Measurements from ENCODE around the gene ZNF384. TPM values are rescaled to one million over a fixed set of nuclear protein-coding genes. Genes with fewer than 3 reads are reported as not detected.
A peak's percentile ranks its signal among the peaks of the same experiment; 100 is the strongest.

The ZNF384 gene
- total RNA-seq, 1 experiment from 2014 or later: 68.5 TPM

DNA sequence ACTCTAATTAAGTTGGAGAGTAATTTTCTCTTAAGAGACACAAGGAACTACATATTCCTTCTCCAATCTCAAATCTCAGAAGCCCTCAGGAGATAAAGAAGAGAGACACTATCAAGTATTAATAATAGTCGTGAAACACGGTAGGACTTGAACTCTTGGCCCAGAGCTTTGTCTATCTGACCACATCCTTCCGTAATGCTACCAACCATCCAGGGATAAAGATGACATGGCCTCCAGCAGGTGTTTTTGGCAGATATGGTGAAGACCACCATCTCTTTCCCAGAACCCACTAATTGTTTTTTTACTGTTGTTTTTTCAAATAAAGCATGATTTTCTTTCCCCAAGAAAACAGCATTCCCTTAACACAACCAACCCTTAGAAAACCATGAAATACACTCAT, 3.4 kb downstream of the ZNF384 start:
- Mint-ChIP-seq H3K36me3 (ENCODE audit: insufficient read depth, unreplicated experiment) (peaks cover 57% of the 10 kb centered on the region), H3K27me3 (ENCODE audit: unreplicated experiment) (no peaks in the 10 kb centered on the region), H3K9me3 (ENCODE audit: low read depth, unreplicated experiment) (no peaks in the 10 kb centered on the region), H3K27ac (ENCODE audit: unreplicated experiment) (no peak overlapping the region), H3K4me3 (ENCODE audit: low read depth, unreplicated experiment) (no peak overlapping the region), H3K4me1 (ENCODE audit: low read depth, unreplicated experiment) (peaks cover 25% of the 10 kb centered on the region)
- CTCF ChIA-PET: no interaction called here
- intact Hi-C loops (cut with micrococcal nuclease; ENCODE audit: unreplicated experiment): no loop called here
- no peak for DNase-seq
- TF ChIP-seq, protein P1, sequence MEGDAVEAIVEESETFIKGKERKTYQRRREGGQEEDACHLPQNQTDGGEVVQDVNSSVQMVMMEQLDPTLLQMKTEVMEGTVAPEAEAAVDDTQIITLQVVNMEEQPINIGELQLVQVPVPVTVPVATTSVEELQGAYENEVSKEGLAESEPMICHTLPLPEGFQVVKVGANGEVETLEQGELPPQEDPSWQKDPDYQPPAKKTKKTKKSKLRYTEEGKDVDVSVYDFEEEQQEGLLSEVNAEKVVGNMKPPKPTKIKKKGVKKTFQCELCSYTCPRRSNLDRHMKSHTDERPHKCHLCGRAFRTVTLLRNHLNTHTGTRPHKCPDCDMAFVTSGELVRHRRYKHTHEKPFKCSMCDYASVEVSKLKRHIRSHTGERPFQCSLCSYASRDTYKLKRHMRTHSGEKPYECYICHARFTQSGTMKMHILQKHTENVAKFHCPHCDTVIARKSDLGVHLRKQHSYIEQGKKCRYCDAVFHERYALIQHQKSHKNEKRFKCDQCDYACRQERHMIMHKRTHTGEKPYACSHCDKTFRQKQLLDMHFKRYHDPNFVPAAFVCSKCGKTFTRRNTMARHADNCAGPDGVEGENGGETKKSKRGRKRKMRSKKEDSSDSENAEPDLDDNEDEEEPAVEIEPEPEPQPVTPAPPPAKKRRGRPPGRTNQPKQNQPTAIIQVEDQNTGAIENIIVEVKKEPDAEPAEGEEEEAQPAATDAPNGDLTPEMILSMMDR (IDR thresholded peaks at IDR 0.05; ENCODE audit: unreplicated experiment): no peak
- BruUV-seq (replicated peaks): no TSS peak

DNA sequence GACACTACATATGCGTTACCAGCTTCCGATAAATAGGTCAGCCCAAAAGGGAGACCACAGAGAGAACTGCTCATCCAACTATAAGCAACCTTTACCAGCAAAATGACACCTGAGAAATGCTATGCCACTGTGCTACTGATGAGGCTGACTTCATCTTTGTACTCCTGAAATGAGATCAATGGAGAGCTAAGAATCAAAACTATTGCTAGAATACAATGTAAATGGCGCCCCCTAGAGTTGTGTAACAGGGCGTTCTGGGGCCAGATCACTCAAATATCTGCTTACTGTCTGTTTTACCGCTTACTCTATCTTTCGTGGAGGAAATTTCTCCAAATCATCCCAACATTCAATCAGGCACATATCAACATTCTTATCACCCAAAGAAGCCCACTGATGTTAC, 4.6 kb downstream of the ZNF384 start:
- Mint-ChIP-seq H3K4me1 (ENCODE audit: low read depth, unreplicated experiment) (peaks cover 25% of the 10 kb centered on the region), H3K4me3 (ENCODE audit: low read depth, unreplicated experiment) (no peak overlapping the region), H3K27ac (ENCODE audit: unreplicated experiment) (no peak overlapping the region), H3K27me3 (ENCODE audit: unreplicated experiment) (no peaks in the 10 kb centered on the region), H3K9me3 (ENCODE audit: low read depth, unreplicated experiment) (no peaks in the 10 kb centered on the region), H3K36me3 (ENCODE audit: insufficient read depth, unreplicated experiment) (peaks cover 54% of the 10 kb centered on the region)
- intact Hi-C loops (cut with micrococcal nuclease; ENCODE audit: unreplicated experiment): no loop called here
- TF ChIP-seq, protein P1 (IDR thresholded peaks at IDR 0.05; ENCODE audit: unreplicated experiment): no peak
- no TSS peak for BruUV-seq (replicated peaks)
- CTCF ChIA-PET: interaction anchor here (0.6 to 1.4 kb wide), 4 partner anchors 21 to 120 kb away, joined by 3 to 4 read pairs (median 3); no protein-coding TSS in a partner anchor
- peak; percentile 23 for DNase-seq

DNA sequence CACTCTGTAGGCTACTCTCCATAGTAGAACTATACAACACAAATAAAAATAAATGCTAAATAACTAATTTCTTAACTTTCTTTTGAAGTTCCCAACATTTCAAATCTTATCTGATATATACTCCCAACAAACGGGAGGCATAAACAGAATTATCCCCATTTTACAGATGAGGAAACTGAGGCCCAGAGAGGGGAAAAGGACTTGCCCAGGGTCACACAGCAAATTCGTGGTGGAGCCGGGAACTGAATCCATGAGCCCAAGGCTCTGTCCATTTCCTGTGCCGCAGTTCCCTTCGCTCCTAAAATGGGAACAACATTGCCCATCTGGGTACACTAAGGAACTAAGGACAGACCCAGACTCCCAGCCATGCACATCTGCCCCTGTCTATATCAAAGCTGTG, 12.2 kb downstream of the ZNF384 start:
- intact Hi-C loops (cut with micrococcal nuclease; ENCODE audit: unreplicated experiment): no loop called here
- peaks cover 67% of the 10 kb centered on the region for H3K36me3 Mint-ChIP-seq (ENCODE audit: insufficient read depth, unreplicated experiment)
- no peak overlapping the region for H3K27ac Mint-ChIP-seq (ENCODE audit: unreplicated experiment)
- CTCF ChIA-PET: no interaction called here
- no peaks in the 10 kb centered on the region for H3K27me3 Mint-ChIP-seq (ENCODE audit: unreplicated experiment)
- DNase-seq: no peak
- no peaks in the 10 kb centered on the region for H3K9me3 Mint-ChIP-seq (ENCODE audit: low read depth, unreplicated experiment)
- no peak overlapping the region for H3K4me3 Mint-ChIP-seq (ENCODE audit: low read depth, unreplicated experiment)
- BruUV-seq (replicated peaks): no TSS peak
- H3K4me1 Mint-ChIP-seq (ENCODE audit: low read depth, unreplicated experiment): no peaks in the 10 kb centered on the region
- TF ChIP-seq, protein P1 (IDR thresholded peaks at IDR 0.05; ENCODE audit: unreplicated experiment): no peak

DNA sequence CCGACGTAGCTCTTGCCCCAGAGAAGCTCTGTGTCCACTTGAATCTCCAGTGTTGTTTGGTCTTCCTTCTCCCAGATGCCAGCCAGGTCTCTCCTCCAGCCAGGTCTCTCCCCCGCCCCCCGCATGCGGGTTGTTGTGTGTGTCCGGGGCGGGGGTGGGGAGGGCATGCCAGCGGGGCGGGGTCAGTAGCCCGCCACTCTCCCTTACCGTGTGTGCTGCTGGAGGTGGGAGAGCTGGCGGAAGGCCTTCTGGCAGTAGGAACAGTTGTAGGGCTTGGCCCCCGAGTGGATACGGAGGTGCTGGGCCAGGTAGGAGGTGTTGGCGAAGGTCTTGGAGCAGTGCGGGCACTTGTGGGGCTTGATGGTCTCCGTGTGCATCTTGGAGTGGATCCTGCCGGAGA, 17.0 kb downstream of the ZNF384 start:
- CTCF ChIA-PET: no interaction called here
- no peak for DNase-seq
- no peak overlapping the region for H3K4me3 Mint-ChIP-seq (ENCODE audit: low read depth, unreplicated experiment)
- no peaks in the 10 kb centered on the region for H3K9me3 Mint-ChIP-seq (ENCODE audit: low read depth, unreplicated experiment)
- no peaks in the 10 kb centered on the region for H3K27me3 Mint-ChIP-seq (ENCODE audit: unreplicated experiment)
- no peak overlapping the region for H3K27ac Mint-ChIP-seq (ENCODE audit: unreplicated experiment)
- peaks cover 78% of the 10 kb centered on the region for H3K36me3 Mint-ChIP-seq (ENCODE audit: insufficient read depth, unreplicated experiment)
- H3K4me1 Mint-ChIP-seq (ENCODE audit: low read depth, unreplicated experiment): no peaks in the 10 kb centered on the region
- TF ChIP-seq, protein P1 (IDR thresholded peaks at IDR 0.05; ENCODE audit: unreplicated experiment): no peak
- BruUV-seq (replicated peaks): no TSS peak
- intact Hi-C loops (cut with micrococcal nuclease; ENCODE audit: unreplicated experiment): no loop called here

Data from Calu3 (cell line).